NB4 (cell line): ENCODE measurements around the gene FAM120A.

ENCODE experiments used
- CTCF ChIP-seq: IDR thresholded peaks from one replicate; pipeline ENCODE4 v1.5.1; 2012; ENCODE audit warnings: low read depth, low read length
- MAX ChIP-seq: IDR thresholded peaks from 2 replicates; pipeline ENCODE4 v1.6.1; 2011; ENCODE audit warnings: low read depth, low read length
- POLR2A ChIP-seq: IDR thresholded peaks from 2 replicates; pipeline ENCODE4 v1.6.1; 2011; ENCODE audit warnings: mild to moderate bottlenecking; ENCODE audit not compliant: insufficient read length; ENCODE audit errors: extremely low read depth

GRCh38 chr9:93496285-93496684 is 44.8 kb downstream of the FAM120A start:
- TF ChIP-seq CTCF (no peak), MAX (no peak), POLR2A (no peak)
